Middle frontal gyrus (tissue), 1 donor: Measurements from ENCODE around the gene HMCN1.

Experiments used
- DNase-seq: peaks from one replicate; pipeline ENCODE4 v3.0.0-alpha.2; 2015; ENCODE audit warnings: low spot score; ENCODE audit errors: extremely low spot score

HMCN1 gene

DNA sequence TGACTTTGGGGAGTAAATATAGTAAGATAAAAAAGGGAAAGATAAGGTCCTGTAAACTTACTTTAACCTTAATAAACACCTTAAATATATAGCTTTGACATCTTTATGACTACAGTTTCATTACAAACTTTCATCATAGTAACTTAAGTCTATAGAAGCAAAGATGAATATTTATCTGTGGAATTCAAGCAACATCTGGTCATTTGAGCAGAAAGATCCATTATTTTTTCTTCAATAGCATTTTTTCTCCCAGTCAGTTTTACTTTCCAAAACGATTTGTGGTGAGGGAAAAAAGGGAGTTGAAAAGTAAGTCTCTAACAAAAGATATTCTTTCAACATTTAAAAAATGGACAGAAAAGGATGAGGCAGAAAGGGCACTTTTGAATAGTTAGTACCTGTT is 69.0 kb downstream of the HMCN1 start:
- no peak for DNase-seq

DNA sequence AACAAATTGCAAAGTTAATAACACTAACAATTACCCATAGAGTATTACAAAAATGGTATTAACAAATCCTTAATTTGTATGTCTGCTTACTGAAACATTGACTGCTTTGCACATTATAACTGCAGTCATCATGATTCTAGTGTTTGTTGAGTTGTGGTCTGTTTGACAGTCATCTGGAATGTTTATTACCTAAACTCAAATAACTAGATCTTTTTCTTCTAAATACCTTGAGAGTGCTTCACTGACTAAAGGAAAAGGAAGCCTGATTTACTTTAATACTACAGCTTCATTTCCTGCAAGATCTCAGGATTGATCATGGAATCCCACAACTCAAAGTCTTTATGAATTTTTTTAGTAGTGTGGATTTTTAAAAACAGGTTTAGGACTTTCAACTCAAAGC is 70.0 kb downstream of the HMCN1 start:
- DNase-seq: no peak

DNA sequence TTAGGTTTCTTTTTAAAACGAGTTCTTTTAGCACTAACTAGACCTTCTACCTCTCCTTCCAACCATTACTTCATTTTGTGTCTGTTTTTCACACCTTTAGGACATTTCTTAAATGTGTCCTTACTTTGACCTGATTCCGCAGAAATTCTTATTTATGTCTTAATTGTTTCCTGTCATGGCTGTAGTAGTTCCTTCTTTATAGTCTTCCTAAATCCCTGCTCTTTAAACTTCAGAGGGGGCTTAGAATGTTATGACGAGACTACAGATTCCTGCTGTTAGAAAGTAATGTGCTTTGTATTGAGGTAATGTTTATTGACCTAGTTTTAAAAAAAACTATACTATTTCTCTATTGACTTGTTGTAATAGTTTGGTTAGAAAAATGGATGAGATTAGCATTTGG is 70.4 kb downstream of the HMCN1 start:
- DNase-seq: no peak

DNA sequence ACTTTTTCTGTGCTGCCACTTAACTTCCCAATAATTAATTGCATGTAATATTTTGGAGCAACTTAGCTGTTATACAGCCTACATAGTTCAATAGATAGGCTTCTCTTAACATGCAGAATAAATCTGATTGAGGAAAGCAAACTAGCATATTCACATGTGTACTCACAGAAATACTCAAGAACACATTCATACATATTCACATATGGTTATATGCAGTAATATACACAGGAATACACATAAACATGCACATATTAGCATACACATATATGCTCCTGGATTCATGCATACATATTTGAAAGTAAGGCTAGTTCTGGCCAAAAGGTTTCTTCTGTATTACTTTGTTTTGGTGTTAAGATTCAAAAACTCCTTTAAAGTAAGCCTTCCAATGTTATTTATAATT is 73.1 kb downstream of the HMCN1 start:
- DNase-seq: no peak

DNA sequence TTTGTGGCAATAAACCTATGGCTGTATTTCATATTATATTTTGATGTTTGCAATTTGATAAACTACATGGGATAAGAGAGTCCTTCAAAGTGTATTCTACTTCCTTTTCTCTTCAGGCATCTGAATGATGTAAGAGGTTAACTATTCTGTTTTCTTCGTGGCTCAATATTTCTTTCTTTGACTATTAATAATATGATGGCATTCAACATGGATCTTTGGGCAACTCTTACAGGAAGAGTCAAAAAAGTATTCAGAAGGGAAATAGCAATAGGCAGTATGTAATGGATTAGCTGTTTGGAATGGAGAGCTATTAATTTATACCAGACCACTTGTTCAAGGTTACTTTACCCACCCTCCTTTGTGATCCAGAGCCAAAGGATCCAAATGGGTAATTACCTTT is 74.4 kb downstream of the HMCN1 start:
- DNase-seq: no peak

DNA sequence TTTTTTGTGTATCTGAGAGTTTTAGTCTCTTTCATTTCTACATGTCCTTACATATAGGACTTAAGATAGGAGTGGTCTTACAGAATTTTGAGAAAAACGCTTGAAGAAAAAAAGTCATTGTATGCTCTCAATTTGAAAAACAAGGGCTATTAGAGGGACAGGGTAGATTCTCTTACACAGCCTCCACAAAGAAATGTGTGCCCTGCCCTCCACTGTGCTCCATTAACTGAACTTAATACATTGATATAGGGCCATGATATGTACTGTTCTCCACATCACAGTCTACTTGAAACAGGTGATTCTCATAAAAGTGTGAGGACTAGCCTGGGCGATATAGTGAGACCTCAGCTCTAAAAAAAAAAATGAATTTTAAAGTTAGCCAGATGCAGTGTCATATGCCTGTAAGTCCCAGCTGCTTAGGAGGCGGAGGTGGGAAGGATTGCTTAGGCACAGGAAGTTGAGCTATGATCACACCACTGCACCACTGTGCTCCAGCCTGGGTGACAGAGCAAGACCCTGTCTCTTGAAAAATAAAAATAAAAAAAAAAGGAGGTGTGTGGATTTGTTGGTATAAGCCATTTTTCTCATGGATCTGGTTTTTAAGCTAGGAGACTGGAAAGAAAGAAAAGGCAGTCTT is 77.0 kb downstream of the HMCN1 start:
- no peak for DNase-seq

DNA sequence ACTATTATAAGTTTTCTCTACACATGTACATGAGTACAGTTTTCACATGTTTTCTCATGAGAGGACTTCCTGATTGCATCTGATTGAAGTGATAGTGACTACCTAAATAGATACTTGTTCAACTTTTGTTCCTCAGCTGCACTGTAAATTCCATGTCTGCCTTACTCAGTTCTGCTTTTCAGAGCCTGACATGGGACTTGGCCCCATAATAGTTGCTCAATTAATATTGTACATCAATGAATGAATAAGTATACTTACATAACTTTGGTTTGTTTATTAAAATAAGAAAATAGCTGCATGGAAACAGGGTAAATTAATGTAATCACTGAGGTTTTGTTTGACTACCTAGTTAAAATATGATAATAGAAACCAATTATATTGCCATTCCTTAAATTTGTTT is 78.7 kb downstream of the HMCN1 start:
- no peak for DNase-seq

DNA sequence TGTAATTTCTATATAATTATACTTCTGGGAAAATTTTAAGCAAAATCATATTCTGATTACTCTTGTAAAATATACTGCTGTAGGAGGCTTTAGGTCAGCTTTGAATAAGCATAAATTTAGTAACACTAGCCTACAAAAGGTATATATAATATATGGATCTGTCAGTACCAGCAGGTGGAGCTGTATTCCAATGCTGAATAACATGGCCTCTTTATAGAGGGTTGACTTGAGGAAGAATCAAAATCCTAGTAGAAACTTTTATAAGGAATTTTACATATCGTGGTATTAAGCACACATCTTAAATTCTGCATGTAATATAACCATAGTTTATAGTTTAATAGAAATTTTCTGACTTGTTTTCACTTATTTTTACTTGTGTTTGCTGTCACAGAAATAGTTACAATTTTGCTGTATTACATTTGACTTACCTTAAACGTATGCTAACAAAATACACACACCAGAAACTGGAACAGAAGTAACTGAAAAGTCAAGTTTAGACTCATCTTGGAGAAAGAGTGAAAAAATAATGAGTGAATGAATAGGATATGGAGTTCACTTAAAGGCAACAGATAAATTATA is 79.3 kb downstream of the HMCN1 start:
- no peak for DNase-seq

DNA sequence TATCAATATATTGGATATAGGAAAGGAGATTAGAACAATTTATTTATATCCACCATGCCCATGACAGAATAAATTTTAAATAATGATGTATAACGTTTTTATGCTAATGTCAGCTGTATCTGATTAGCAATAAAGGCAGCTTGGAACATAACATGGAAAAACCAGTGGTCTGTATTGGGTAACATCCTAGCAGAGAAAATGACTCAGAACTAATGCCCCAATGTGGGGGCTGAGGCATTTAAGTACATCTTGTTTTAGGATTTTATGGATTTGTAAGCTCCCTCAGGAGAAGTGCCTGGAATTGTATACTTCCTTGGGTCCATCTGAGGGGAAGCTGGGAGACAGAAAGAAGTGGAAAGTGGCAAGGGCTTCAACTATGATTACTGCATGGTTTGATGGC is 82.3 kb downstream of the HMCN1 start:
- DNase-seq: no peak

DNA sequence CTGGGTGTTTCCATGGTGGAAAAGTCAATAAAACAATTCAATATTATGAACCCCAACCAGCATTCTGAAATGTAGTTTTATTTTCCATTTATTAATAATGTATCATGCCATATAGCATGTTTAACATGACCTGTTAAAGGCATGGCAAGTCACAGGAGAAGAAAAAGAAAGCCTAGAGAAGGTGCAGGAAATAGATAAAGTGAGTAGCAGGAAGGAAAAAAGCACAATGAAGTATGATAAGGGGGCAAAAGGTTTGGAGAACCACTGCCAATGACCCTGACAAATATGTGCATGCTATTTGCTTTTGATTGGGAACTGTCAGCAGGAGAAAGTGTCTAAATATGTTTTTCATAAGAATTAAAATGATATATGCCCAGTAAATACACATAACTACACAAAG is 85.6 kb downstream of the HMCN1 start:
- DNase-seq: no peak

DNA sequence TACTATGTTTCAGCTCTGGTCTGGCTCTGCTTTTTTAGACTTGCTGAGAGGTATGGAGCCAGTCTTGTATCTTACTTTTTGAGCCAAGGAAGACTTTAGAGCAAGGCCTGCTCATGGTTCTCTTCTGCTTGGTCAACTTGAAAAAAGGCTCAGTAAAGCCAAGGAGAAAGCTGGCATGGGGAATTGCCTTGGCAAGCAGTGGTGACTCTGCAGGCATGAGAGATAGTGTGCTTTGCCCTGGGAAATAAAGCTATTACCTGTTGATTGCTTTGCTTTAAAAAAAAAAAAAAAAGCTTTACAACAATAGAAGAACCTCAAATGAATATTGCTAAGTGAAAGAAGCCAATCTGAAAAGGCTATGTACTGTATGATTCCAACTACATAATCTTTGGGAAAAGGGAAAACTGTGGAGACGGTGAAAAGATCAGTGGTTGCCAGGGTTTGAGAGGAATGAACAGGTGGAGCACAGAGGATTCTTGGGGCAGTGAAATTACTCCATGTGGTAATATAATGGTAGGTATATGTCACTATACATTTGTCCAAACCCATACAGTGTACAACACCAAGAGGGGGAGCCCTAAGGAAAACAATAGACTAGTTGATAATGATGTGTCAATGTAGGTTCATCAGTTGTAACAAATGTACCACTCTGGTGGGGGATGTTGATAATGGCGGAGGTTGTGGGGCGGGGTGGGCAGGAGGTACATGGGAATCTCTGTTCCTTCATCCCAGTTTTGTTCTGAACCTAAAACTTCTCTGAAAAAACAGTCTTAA is 87.6 kb downstream of the HMCN1 start:
- no peak for DNase-seq

DNA sequence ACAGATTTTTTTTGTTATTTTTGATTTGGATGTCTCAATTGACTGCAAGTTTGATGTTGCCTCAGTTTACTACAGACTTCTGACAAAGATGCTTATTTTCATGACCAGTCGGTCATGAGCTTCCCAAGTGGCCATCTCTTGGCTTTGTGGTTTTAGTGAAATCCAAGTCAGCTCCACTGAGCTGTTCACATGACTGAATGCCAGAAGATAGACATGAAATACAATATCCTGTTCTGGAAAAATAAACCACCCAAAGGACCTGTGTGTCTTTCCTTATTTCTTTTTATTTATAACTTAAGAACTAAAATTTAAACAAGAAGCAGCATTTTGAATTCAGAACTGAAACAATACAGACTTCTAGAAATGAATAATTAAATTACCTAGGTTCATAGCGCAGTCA is 89.3 kb downstream of the HMCN1 start:
- DNase-seq: no peak

DNA sequence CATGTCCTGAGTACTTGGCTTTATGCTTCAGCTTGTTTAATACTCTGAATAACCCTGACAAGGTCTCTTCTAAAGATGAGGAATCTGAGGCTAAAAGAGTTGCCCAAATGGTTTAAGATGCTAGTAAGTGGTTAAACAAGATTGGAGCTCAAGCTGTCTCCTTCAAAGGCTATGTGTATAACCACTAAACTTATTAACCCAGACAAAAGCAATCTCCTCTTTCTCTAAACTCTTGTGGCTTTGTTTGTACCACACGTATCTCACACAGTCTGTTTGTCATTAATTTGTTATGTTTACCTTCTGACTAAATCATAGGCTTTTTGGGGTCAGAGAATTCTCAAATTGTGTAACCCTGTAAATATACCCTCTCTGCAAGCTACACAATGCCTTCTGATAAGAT is 89.9 kb downstream of the HMCN1 start:
- no peak for DNase-seq

DNA sequence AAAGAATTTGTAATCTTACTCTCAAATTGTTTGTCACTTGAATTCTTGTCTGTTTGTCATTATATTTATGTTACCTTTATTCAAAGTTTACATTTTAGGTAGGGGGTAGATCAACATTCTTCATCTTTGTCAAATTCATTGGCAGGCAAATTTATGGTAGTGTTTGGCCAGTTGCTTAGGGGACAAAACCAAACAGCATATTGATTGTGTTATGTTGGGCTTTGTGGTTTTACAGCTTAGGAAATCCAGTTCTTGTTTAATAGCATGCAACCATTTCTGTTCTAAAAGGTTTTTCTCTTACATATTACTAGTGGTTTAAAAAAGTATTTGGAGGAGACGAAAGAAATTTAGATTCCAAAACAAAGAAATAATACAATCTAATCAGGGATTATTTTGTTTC is 91.4 kb downstream of the HMCN1 start:
- no peak for DNase-seq

DNA sequence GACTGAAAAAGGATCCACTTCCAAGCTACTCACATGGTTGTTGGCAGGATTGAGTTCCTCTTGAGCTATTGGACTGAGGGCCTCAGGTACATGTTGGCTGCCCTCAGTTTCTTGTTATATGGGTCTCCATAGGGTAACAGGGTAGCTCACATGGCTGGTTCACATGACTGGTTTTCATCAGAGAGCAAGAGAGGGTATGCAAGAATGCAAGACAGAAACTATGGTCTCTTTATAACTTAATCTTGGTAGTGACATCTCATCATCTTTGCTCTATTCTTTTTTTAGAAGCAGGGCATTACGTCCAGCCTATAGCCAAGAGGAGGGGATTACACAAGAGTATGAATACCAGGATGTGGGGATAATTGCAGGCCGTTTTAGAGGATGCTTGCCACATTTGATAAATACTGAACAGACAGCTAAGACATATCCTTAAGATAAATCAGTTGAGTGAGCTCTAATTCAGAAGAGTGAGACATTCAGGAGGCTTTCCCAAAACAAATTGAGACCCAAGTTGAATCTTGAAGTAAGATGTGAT is 100.2 kb downstream of the HMCN1 start:
- DNase-seq: no peak

DNA sequence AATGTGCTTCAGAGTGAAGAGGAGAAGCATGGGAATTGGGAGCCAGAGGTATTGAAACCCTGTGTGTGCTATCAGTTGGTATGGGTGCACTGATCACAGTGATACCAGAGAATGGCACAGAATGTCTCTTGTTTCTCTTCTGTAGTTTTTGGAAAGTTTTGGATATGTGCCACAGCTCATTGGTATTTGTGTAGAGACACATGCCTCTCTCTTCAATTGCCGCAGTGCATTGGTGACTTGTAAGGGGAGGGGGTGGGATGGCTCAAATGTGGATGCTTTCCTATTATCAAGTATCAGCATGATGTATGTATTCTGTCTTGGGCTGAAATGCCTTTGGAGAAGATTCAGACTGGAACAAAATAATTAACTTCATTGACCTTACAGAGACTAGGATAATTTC is 101.0 kb downstream of the HMCN1 start:
- DNase-seq: no peak

DNA sequence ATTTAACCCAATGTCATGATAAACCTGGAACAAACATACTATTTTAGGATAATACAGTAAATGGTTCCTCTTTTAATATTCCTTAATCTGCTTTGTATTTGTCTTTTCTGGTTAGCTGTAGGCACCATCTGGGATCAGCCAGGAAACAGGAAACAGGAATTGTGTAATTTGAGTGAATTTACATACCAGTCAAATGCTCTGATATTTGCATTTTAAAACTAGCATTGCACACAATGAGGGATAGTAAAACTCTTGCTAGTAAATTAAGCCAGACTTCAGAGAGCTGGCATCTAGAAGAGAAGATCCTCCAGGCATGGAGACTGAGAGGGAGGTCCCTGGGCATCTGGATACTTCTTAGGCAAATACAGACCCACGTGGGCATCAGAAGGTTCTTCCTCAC is 103.5 kb downstream of the HMCN1 start:
- DNase-seq: no peak

DNA sequence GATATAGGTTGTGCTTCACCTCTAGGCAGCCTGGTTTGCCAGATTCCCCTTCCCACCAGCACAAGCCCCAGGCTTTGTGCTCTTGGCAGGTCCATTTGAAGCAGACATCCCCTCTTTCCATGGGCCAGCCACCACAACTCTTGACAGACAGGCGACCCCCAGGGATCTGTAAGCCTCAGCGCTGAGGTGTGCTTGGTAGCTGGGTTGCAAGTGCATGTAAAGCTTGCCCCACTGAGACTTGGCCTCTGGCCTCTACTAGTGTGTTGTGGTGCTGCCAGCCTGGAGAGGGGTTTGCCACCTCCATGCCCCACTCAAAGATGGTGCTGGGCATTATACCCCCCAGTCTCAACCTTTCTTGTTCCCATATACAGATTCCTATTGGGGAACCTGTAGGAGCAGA is 103.9 kb downstream of the HMCN1 start:
- DNase-seq: no peak

DNA sequence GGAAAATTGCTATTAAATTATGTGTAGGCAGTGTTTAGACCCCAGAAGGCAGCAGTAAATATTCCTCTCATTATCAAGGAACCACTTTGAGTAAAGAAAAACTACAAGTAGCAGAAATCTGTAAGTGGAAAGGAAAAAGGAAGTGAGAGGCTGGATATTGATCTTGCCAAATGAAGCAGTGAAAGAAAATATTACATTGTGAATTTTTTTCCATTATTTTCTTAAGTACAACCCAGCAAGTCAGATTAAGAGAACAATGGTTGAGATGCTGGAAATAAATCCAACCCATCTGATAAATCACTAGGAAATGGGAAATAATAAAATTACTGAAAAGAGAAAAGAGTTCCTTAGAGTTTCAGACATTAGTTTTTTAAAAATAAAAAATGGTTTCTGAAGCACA is 106.7 kb downstream of the HMCN1 start:
- DNase-seq: no peak

DNA sequence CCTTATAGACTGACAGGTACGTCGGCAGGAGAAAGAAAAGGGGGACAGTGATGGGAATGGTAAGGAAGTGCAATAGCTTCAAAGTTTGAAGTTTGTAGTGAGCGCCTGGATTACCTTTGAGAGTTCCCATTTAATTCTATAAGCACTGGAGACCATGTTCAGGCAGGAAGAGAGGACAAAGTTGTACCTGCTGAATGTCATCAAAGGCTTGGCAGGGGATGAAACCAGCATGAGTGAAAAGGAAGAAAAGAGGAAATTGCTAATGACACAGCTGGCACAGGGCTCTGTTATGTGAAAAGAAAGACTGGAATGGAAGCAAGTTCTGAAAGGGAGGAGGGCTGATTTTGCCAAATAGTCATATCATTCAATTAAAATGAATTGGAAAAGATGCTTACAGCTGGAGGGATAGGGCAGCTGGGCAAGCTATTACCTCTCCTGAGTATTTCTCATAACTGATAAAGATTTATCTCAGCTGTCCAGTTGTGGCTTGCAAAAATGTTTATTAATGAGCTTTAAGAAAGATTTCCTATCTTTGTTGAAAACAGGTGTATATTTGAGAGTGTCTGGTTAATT is 109.2 kb downstream of the HMCN1 start:
- no peak for DNase-seq

DNA sequence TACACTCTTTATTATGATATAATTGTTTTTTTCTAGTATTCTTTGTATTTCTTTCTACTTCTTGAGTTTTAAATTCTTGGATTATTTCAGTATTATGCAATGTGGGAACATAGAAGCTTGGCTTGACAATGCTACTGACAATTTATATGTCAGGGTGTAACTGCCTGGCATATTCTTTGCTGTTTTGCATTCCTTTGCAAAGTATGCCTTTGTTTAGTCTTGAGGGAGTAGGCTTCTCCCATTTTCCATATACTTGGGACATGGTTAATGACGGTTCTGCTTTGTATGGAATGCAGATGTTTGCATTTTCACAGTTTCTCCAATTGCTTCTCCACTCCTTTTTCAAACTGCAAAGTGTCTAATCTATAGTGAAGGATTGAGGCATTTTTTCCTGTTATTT is 109.8 kb downstream of the HMCN1 start:
- DNase-seq: no peak

DNA sequence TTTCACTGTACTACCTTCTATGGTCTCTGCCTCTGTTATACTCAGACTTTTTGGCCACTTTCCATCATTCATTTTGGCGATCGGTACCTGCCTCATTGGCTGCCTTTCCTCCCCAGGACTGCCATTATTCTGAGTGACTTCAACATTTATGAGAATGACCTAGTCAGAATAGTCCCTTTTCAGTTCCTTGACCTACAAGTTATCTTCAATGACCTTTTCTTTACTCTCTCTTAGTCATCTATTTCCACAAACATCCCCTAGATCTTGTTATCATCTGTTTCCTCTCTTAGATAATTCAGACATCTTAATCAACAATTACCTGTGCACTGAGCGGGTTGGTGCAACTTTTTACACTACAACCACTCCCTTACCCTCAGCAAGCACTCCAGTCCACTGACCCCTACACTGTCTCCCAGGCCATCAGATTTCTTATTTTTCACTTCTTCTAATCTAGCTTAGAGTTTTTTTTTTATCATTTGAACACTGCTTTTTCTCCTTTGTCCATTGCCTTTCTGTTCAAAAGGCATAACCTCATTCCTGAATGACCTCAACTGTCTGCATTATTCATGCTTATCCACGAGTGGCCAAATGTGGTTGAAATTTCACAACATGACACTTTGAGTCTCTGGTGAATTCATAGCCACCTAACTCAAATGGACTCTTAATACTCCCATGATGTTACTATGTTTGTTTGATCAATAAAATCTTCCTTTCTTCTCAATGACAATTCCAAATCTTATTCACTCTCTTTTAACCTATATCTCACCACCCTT is 112.7 kb downstream of the HMCN1 start:
- DNase-seq: no peak
